HG03196 (cell line): ENCODE measurements around the gene PTOV1.
A peak's percentile ranks its signal among the peaks of the same experiment; 100 is the strongest.

Experiments
- ATAC-seq: cut with Tn5 transposase; IDR thresholded peaks from one replicate; pipeline ENCODE4 v1.9.1; 2021; ENCODE audit not compliant: unreplicated experiment

PTOV1 gene

DNA sequence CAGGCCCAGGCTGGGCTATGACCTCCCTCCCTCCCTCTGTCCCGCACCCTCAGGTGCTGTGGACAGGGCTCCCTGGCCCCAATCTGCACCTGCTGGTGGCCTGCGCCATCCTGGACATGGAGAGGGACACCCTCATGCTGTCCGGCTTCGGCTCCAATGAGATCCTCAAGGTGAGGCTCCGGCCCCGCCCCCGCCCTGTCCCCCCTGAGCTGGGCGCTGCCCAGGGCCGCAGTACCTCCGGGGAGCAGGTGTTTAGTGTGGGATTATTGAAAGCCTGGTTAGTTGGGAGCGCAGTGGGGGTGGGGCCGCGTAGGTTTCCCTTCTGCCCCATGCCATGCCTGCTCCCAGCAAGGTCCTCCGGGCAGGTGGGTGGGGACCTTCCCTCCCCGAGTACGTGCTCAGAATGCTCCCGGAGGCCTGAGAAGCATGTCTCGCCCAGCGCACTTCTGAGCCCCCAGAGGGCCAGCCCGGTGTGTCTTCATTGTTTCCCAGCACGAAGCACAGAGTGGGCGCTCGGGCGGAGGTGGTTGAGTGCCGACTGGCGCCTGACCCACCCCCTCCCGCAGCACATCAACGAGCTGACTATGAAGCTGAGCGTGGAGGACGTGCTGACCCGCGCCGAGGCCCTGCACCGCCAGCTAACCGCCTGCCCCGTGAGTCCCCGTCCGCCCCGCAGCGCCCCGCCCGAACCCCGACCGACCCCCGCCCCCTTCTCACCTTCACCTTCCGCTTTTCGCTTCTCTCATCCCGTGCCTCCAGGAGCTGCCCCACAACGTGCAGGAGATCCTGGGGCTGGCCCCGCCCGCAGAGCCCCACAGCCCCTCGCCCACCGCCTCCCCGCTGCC is 36.9 kb downstream of the PTOV1 start:
- ATAC-seq = no peak

DNA sequence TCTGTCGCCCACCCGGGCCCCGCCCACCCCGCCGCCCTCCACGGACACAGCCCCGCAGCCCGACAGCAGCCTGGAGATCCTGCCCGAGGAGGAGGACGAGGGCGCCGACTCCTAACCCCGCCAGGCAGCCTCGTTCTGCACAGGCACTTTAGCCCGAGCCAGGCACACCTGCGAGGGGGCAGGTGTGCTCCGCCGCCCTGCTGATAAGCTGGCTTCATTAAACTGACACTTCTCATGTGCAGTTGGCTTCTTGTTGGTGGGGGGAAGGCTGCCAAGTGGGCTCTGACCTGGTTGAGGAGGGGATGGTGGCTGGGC is 37.5 kb downstream of the PTOV1 start:
- ATAC-seq = no peak

DNA sequence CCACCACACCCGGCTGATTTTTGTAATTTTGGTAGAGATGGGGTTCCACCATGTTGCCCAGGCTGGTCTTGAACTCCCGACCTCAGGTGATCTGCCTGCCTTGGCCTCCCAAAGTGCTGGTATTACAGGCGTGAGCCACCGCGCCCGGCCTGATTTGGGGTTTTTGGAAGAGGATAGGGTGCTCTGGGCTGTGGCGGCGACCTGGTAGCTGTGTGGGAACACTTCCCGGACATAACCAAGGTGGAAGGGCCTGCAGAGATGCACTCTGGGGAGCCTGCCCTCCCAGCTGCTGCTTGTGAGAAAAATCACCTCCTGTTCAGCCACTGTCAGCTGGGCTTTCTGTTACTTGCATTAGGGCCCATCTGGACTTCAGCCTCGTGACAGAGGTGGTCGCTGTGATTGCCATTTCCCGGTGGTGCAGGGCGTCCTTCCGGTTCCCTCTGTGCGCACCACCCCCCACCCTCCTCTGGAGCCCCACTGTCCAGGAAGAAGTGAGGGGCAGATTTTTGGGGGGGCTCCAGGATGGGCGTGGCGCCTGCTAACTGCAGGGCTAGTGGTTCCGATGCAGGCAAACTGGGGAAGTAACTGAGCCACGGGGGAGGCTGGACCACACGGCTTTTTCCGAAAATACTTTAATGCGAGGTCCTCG is 38.2 kb downstream of the PTOV1 start:
- ATAC-seq = no peak

DNA sequence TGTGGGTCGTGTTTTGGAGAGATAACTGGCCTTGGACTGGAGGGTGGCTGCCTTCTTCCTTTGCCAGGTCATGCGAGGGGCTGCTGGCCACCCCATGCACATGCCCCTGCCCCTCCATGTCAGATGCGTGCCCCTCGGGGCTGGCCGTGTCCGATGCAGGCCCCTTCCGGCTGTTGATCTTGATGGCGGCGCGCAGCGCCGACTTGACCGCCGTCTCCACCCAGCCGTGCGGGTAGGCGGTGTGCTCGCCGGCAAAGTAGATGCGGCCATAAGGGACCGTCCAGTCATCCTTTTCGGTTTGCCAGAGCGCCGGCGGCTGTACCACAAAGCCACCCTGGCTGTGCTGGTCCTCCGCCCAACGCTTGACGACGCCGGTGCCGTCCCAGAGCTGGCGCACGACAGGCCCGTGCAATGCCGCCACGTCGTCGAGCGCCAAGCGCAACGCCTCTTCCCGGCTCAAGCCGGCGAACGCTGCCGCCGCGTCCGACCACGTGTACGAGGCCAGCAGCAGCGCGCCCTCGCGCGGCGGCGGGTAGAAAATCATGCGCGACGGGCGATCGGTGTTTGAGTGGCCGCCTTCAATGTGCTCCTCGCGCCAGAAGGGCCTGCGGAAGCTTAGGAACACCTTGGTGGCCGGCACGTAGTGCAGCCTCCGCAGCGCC is 38.9 kb downstream of the PTOV1 start:
- ATAC-seq = no peak

DNA sequence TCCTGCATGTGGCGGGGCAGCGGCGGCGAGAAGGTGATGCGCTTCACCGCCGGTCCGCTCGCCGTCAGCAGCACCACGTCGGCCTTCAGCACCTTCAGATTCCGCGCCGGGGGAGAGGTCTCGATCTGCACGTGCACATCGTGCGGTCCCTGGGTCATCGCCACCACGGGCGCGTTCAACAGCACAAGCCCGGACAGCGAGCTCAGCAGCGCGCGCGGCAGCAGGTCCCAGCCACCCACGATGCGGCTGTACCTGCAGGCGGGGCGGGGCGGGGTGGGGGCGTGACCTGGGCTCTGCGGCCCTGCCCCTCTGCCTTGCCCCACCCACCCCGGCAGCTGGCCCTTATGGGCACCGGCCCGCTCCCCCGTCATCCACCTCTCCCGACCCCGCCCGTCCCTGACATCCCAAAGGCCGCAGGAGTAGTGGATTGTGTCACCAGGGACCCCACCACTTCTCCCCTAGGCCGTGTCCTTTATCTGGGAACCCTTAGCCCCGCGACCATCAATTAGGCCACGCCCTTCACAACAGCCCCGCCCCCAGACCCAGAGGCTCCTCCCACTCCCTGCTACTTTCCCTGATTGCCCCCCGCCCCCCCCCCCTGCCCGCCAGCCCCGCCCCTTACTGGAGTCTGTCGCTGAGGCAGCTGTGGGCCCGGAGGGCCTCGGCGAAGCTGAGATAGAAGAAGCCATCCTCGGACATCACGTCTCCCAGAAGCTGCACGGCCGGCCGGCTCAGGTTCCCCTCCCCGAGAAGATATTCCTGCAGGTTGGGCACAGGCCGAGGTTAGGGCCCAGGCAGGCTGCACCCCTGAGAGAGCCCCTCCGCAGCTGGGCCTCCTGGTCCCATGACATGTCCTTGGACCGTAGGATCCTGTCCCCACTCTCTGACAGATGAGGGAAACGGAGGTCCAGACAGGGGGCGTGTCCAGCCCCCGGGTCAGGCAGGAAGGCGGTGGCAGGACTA is 39.7 kb downstream of the PTOV1 start:
- no peak for ATAC-seq

DNA sequence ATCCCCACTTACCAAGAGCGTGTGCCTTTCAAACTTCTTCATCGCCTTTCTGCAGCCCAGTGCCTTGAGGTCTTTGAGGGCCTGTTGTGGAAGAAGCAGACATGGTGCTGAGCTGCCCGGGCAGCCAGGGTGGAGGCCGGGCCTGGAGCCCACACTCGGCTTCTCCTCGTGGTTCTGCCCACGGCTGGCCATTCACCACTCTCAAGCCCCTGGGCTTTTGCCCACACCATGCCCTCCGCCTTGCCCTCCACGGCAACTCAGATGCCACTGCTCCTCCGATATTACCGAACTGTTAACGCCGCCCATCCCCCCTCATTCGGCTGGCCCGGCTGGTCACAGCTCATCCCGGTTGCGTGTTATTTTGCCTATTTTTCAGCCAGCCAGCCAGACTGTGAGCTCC is 40.4 kb downstream of the PTOV1 start:
- no peak for ATAC-seq

DNA sequence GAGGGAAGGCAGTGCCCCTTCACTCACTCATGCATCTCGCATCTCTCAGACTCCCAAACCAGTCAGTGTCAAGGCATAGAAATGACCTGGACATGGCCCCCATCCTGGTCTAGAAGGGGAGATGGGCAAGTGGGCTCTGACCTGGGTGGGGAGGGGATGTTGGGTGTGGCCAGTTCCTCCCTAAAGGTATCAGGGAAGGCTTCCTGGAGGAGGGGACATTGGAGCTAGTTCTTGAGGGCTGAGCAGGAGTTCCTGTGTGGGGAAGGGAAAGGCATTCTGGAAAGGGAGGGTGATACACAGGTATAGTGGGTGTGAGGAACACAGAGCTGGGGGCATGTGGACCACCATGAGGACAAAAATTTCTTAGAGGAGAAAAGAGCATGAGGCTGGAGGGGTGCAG is 41.8 kb downstream of the PTOV1 start:
- ATAC-seq = no peak

DNA sequence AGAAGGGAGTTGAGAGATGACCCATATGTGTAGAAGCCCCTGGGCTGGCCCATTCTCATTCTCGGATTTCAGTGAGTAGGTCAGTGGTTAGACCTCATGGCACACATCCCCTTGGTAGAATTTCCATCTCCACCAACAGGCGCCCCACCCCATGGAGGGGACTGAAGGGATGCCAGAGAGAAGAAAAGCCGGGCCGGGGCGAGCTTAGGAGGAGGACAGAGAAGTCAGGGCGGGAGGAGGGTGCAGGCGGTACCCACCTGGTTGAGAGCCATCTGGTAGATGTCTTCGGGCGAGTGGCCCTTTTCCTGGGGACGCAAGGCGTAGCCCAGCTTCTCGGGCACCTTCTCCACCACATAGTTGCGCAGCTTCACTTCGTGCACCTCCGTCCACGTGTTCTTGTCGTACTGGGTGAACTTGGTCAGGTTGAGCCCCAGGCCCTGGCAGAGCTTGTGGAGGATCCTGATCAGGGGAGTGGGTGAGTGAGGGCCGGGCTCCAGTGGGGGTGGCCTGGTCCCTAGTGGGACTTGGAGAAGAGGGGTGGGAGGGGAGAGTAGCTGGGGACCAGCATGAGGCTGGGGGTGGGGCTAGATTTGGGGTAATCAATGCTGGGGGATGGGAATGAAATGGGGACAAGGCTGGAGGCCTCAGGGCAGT is 43.2 kb downstream of the PTOV1 start:
- no peak for ATAC-seq

DNA sequence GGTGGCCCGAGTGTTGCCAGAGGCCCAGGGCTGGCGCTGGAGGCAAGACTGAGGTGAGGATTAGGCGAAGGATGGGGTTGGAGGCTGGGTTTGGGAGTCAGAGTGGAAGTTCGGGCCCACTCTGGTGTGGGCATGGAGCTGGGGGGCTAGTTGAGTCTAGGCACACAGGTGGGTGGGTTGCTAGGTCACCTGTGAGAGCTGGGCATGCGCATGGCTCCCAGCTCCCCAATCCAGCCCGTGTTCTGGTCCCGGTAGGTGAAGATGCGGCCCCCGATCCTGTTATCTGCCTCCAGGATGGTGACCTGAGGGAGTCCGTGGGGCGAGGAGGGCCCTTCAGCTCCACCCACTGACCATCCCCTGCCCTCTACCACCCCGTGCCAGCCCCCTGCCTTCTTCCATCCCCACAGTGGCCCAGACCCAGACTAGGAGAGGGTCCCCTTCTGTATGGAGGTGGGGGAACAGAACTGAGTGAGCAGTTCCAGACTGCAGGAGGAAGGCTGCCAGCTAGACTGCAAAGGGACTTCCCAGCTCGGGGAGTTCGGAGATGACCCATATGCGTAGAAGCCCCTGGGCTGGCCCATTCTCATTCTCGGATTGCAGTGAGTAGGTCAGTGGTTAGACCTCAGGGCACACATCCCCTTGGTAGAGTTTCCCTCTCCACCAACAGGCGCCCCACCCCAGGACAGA is 44.1 kb downstream of the PTOV1 start:
- ATAC-seq = no peak

DNA sequence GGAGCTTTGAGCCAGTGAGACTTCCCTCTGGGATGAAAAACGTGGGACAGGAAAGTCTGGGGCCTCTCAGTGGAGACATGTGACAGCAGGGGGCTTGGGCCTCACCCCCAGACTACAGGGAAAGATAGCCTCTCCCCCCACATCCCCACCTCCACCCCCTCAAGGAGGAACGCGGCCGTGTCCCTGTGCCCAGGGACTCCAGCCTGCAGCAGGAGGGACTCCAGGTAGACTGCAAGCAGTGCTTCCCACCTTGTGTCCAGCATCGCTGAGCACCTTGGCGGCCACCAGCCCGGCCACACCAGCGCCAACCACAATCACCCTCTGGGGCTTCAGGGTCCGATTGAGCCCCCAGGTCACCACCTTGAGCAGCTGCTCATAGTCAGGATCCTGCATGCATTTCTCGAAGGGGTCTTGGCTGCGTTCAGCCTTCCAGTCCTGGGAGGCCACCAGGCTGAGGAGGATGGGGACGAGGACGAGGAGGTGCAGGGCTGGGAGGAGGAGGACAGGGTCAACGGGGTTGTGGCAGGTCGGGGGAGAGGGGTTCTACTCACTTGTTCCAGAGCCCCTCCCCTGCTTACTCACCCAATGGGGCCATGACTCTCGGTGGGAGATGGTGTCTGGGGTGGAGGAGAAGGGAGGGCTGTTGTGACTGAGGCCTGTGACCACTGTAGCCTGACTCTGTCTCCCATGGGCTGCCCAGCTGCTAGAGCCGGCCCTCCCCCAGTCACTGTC is 44.8 kb downstream of the PTOV1 start:
- no peak for ATAC-seq

DNA sequence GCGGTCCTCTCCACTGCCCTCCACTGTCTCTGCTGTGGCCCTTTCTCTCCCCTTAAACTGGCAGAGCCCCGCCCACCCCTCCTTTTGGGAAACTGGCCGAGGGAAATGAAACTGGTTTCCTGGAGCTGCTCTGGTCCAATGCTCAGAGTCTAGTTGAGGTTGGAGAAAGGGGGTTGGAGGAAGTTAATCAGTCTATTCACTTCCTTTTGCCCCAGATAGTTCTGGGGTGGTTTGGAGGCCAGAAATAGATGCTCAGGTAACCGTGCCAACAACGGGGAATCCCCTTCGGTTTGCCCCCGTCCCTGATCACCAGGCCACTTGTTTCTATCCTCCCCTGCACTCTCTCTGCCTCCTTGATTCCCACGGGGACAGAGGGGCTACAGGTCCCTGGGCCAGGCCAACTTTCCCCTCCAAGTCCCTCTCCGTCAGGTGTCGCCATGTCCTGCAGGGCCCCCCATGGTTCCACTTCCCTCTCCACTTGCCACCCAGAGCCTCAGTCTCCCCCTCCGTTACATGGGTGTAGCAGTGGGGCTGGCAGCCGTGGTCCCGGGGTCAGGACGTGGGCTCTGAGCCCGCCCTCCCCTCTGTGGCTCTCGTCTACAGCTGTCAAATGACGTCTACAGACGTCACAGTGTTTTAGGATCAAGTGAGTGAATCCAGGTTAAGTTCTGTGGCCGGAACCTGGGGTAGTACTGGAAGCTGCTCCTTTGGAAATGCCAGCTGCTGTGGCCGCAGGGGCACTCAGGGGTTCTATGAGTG is 46.1 kb downstream of the PTOV1 start, which contains the start of gene IL4I1:
IL4I1 (minus strand) TSS at position 25 of the 759 bp plus-strand sequence. CDS start 727 bp downstream, outside the sequence.
- peak; percentile 54 for ATAC-seq

DNA sequence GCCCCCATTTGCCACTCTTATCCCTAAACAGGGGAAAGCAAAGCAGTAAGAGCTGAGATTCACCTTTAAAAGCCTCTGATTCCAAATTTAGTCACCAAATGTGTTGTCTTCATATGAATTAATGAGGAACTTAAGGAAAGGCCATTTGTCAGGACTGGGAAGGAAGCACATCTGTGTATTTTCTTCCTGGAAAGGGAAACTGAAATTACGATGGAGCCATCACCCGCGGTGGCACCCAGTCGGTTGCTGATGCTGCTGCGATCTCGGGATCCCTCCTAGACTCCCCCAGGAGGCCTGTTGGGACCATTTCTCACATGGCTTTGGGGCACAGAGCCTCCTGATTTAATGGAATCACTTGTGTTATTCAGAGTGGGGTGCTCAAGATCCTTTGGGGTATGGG is 53.2 kb downstream of the PTOV1 start:
- ATAC-seq = no peak

DNA sequence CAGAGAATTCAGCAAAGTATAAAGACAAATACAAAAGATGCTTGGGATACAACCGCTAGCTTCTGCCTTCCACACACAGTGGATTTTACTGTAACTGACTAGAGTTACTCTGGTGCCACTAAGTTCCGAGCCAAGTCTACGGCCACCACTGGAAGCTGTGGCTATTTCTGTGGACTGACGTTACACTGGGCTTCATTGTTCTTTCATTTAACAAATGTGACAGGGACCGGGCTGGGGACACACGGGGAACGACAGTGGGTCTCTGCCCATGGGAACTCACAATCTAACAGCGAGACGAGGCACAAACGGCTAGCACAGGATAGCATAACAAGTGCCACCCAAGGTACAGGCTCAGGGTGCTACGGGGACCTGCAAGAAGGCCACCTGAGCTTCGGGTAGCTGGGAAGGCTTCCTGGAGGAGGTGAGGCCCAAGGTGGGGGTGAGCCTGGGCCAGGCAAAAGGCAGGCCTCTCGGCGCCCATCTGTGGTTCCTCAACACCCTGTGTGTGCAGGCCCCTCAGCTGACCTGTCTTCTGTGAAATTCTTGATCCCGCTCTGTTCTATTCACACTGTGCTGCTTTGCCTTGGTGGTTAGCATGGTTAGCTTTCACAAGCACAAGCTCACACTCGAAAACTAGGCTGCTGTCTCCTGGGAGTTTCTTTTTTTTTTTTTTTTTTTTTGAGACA is 56.1 kb downstream of the PTOV1 start:
- ATAC-seq = no peak

DNA sequence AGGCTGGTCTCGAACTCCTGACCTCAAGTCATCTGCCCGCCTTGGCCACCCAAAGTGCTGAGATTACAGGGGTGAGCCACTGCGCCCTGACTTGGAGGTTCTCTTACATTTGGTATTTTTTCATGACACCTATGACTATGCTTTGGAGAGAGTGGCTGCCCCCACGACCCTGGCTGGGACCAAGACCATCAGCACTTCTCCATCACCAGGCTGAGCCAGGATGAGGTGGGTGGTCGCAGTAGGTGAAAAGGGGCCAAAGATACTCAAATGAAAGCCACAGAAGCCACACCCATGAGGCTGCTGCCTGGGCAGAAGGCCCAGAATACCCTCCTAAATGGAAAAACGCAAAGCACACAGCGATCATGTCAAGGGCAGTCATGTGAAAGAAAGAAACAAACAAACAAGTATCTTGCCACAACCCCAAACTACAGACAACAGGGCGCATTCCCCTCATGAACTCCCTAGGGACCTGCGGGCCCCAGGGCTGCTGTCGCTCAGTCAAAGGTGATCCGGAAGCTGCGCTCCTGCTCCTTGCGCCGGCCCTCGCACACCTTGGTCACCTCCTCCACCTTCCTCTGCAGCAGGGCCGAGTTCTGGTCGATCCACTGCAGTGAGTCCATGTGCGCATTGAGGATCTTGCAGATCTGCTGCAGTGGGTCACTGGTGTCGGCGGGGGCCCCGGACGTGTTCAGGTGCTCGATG is 56.9 kb downstream of the PTOV1 start:
- no peak for ATAC-seq

DNA sequence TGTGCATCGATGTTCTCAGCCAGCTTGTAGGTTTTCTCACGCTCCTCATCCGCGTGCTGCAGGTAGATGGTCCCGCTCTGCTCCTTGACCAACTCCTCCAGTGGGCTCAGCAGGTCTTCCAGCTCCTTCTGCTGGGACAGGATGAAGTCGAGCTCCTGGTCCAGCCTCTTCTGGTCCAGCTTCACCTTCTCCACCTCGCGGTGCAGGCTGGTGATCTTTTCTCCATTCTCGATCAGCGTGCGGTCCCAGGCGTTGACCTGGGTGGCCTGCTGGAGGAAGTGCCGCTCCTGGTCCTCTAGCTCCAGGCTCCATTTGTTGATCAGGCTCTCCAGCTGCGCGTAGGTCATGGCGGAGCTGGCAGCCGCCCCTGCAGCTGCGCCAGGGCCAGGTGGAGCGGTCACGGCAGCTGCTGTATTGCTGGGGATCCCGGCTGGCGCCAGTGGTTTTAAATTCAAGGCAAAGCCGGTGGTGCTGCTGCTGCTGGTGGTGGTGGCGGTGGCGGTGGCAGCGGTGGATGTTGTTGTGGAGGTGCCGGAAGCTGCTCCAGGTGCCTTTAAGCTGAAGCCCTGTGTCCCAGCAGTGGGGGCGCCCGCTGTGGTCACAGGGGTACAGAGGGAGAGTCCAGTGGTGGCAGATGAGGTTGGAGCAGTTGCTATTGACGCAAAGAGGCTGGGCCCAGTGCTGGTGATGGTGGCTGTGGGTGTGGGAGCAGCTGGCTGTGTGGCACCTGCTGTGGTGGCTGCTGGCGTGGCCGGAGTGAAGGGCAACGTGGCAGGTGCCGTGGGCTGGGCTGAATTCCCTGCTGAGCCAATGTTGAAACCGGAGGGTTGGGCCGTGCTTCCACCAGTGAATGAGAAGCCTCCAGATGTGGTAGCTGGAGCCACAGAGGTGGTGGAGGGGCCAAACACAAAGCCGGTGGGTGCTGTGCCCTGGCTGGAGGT is 57.8 kb downstream of the PTOV1 start:
- ATAC-seq = no peak

DNA sequence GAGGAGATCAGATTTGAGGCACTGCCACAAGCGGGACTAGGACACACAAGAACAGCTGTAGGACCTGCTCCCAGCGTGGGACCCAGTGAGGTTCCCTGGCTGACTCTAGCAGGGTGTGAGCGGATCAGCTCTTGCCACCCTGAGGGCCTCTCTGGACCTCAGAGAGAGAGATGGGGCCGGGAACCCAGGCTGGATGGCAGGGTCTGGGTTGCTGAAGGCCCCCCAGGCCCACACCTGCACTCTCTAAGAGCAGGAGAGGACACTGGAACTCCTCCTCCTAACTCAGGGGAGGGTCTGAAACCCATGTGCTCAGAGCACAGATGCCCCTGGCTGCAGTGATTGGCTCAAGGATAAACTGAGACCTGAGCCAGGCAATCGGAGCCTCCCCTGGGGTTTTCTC is 59.2 kb downstream of the PTOV1 start:
- ATAC-seq = no peak
